GM21390 (cell line): ENCODE data around the gene GPAM.
"Not testable (repeated sequence)": the region's sequence is repeated elsewhere in the genome, so short reads cannot be mapped to it uniquely, and the experiment has no call there.

Source experiments
- ATAC-seq: cut with Tn5 transposase; IDR thresholded peaks from one replicate; pipeline ENCODE4 v1.9.1; 2021; ENCODE audit not compliant: unreplicated experiment

Gene GPAM

DNA sequence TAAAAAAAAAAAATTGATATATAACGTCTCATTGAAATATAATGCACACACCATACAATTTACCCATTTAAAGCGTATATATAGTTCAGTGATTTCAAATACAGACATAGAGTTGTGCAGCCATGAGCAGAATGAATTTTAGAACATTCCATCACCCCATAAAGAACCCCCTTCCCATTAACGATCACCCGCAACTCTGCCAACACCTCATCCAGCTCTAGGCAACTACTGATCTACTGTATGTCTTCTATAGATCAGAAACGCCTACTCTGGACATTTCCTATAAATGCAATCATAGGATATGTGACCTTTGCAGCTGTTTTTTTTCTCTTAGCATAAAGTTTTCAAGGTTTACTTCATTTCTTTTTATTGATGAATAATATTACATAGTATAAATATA, 33.4 kb upstream of the GPAM start:
- ATAC-seq = no peak

GRCh38 chr10:112216151-112216550, 32.6 kb upstream of the GPAM start:
- no peak for ATAC-seq

DNA sequence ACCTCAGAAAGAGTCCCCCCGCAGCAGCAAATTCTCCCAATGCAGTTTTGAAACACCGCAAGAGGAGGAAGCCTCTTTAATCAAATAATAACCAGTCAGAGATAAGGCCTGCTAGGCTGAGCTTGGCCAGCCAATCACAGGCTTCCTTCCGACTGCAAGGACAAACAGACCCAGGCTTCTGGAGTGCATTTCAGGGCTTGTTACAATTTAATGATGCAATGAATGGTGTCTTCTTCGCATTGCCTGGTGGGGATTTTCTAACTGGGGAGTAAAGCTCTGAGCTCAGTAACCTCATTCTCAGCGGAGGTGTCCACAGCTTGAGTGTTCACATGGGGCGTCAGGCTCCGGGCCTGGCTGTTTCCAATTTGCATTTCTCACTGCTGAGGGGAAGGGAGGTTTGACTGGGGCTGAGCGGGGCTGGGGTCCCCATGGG, 31.8 kb upstream of the GPAM start:
- ATAC-seq = no peak

- ATAC-seq = no peak
Observed at GRCh38 chr10:112214298-112214926, 30.8 kb upstream of the GPAM start.

- no peak for ATAC-seq
Observed at GRCh38 chr10:112213836-112214235, 30.3 kb upstream of the GPAM start.

- no peak for ATAC-seq
Observed at GRCh38 chr10:112213098-112213823, 29.7 kb upstream of the GPAM start.

DNA sequence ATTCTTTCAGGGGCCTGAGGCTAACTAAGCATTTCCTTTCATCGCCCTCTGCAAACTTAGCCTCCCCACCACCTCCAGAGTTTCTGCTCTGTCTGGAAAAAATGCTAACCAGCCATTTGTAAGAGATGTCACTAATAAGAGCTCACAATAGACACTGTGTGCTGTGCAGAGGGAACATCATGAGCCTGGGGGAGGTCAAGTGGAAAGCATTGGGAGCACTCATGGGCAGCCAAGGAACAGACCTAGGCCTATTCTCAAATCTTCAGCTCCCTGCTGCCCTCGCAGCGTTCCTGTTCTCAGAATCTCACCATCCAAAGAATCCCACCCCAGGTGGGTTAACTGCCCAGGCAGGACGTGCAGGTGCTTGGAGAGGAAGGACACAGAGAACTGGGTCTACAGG, 27.1 kb upstream of the GPAM start:
- no peak for ATAC-seq

DNA sequence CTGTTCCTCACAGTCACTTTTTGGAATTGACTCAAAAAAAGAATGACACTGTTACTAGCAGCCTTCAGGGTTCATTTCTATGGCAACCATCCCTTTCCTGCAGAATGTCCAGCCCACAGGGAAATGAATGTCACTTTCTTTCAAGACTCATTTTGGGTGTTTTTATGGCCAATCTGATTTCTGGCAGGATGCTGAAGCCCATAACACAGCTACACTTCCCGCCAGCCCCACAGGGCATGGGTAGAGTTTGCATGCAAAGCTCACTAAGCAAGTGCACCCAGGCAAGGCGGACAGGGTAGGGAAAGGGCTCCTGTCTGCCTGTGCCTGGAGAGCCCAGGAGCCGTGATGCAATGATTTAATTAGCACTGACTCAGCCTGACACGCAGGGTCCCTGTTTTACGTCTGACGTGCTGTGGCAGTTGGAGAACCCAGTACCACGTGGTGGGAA, 26.1 kb upstream of the GPAM start:
- no peak for ATAC-seq

- ATAC-seq = no peak
Observed at GRCh38 chr10:112208997-112209396, 25.4 kb upstream of the GPAM start.

DNA sequence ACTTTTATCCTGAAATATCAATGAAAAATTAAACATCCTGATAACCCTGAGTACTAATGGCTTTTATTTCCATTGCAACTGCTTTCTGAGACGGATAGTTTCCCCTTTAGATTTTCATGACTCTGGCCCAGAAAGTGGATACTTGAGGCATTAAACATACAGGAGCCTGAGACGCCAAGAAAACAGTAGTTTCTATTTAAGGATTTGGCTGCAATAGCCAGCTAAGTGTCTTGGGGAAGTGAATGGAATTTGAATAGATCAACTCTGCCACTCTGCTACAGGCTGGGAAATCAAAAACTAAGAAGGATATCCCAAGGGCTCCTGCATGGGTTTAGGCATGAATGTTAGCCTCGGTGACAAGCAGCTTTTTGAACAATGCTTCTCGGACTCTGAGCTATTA, 24.7 kb upstream of the GPAM start:
- no peak for ATAC-seq

GRCh38 chr10:112203328-112204076, 19.9 kb upstream of the GPAM start:
- peak; percentile 73 for ATAC-seq

DNA sequence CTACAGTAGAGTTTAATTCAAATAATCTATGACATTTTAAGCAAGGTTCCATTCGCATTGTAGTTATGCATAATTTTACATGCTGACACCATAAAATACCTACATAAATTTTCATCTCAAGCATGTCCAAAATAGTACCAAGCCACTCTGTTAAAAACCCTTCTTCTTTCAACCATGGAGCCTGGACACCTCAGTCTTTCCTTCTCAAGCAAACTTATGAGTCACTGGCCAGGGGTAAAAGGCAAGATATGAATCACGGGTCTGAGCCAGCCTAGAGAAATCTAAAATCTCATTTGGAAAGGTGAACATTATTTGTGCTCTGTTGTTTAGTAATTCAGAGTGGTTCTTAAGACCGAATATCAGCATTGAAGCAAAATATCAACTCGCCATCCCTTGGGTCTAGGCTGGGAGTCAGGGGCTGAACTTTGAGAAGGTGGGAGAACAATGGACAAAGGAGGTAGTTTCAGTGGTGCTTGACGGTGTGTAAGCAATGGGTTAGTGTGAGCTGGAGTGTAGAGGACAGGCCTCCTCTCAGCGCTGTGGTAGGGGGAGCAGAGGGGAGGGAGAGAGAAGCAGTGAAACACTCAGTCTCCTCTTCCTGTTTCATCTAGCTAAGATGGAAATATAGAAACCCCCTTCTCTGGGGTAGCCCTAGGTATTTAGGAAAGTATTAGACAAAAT, 19.1 kb upstream of the GPAM start:
- ATAC-seq = peak; percentile 76

GRCh38 chr10:112202076-112202475, 18.5 kb upstream of the GPAM start:
- ATAC-seq = no peak

DNA sequence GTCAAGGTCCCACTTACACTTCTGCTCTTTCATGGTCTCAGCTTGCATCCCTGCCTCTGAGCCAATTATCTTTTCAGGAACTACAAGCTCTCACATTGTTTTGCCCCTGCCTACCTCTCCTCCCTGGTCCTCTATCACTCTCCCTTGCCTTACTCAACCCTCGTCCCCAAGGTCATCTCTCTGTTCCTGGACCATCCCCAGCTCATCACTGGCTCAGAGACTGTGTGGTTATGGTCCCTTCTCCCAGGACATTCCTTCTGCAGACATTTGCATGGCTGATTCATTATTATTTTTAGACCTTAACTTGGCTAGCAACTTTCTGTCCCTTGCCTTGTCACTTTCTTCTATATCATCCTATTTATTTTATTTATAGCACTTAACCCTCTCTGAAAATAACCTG, 17.8 kb upstream of the GPAM start:
- no peak for ATAC-seq

DNA sequence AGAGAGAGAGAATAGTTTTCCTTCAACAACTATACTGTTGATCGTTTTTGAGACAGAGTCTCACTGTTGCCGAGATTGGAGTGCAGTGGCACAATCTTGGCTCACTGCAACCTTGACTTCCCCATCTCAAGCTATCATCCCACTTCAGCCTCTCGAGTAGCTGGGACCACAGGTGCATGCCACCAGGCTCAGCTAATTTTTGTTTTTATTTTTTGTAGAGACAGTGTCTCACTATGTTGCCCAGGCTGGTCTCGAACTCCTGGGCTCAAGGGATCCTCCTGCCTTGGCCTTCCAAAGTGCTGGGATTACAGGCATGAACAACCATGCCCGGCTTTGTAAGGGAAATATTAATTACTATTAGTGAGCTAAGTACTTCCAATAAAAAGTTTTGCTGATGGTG, 16.7 kb upstream of the GPAM start:
- not testable (repeated sequence) for ATAC-seq

GRCh38 chr10:112197662-112198061, 14.1 kb upstream of the GPAM start:
- ATAC-seq = not testable (repeated sequence)

- no peak for ATAC-seq
Observed at GRCh38 chr10:112195224-112195623, 11.7 kb upstream of the GPAM start.

DNA sequence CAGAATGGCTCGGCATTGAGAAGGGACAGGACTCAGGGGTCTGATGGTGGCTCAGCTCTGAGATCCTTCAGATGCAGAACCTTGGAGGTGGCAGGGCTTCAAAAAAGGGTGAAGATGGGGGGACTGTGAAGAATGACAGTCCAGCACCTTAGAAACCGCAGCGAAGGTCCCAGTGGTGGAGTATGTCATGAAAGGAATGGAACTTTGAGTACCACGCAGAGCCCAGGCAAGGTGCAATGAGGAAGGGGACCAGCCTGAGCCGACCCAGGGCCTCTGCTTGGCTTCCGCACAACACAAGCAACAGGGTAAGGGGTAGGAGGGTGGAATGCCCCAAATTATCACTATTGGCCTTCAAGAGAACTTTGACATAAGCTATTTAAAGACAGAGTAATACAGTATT, 8.2 kb upstream of the GPAM start:
- no peak for ATAC-seq

GRCh38 chr10:112191041-112191590, 7.6 kb upstream of the GPAM start:
- no peak for ATAC-seq

- no peak for ATAC-seq
Observed at GRCh38 chr10:112189465-112189864, 5.9 kb upstream of the GPAM start.

GRCh38 chr10:112187527-112187926, 4.0 kb upstream of the GPAM start:
- no peak for ATAC-seq
